Body of pancreas (tissue), 4 donors: ENCODE data around the gene RNU6-9.

Experiments
- POLR2A ChIP-seq, 3 donors: fragments of 450-650 bp; IDR thresholded peaks; one replicate each; pipeline ENCODE4 v1.6.1; 2016; ENCODE audit warnings: antibody characterized with exemption in 3 of 3, mild to moderate bottlenecking in 2 of 3
- TF ChIP-seq, protein P1 (sequence below), 7 experiments: fragments of 450-650 bp in 4 of 7; fragments of 200-600 bp in 3 of 7; sonication (generic) in 3 of 7; IDR thresholded peaks; one replicate each; pipeline ENCODE4 v1.5.1; 2016 to 2019; ENCODE audit warnings: antibody characterized with exemption in 7 of 7

DNA sequence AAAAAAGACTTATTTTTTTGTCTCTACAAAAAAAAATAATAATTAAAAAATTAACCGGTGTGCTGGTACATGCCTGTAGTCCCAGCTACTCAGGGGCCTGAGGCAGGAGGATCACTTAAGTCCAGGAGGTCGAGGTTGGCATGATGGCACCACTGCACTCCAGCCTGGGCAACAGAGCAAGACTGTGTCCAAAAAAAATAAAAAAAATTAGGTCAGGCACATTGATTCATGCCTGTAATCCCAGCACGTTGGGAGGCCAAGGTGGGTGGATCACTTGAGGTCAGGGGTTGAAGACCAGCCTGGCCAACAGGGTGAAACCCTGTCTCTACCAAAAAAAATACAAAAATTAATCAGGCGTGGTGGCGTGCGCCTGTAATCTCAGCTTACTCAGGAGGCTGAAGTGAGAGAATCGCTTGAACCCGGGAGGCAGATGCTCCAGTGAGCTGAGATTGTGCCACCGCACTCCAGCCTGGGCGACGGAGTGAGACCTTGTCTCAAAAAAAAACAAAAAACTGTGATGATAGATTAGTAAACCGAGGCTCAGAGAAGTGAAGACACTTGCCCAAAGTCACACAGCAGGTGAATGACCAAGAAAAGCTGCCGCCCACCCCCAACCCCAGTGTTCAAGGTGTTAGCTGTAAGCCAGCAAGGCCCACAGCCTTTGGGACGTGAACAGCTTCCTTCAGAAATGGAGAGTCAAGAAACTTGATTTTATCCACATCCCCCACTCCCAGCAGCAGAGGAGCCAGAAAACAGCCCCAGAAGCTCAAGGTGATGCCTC is 9.4 kb downstream of the RNU6-9 start:
- TF ChIP-seq, protein P1, sequence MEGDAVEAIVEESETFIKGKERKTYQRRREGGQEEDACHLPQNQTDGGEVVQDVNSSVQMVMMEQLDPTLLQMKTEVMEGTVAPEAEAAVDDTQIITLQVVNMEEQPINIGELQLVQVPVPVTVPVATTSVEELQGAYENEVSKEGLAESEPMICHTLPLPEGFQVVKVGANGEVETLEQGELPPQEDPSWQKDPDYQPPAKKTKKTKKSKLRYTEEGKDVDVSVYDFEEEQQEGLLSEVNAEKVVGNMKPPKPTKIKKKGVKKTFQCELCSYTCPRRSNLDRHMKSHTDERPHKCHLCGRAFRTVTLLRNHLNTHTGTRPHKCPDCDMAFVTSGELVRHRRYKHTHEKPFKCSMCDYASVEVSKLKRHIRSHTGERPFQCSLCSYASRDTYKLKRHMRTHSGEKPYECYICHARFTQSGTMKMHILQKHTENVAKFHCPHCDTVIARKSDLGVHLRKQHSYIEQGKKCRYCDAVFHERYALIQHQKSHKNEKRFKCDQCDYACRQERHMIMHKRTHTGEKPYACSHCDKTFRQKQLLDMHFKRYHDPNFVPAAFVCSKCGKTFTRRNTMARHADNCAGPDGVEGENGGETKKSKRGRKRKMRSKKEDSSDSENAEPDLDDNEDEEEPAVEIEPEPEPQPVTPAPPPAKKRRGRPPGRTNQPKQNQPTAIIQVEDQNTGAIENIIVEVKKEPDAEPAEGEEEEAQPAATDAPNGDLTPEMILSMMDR (IDR thresholded peaks at IDR 0.05), result no peak
- TF ChIP-seq POLR2A (IDR thresholded peaks at IDR 0.05), result no peak
